ENCODE data around the gene COL5A1.

Gene COL5A1

DNA sequence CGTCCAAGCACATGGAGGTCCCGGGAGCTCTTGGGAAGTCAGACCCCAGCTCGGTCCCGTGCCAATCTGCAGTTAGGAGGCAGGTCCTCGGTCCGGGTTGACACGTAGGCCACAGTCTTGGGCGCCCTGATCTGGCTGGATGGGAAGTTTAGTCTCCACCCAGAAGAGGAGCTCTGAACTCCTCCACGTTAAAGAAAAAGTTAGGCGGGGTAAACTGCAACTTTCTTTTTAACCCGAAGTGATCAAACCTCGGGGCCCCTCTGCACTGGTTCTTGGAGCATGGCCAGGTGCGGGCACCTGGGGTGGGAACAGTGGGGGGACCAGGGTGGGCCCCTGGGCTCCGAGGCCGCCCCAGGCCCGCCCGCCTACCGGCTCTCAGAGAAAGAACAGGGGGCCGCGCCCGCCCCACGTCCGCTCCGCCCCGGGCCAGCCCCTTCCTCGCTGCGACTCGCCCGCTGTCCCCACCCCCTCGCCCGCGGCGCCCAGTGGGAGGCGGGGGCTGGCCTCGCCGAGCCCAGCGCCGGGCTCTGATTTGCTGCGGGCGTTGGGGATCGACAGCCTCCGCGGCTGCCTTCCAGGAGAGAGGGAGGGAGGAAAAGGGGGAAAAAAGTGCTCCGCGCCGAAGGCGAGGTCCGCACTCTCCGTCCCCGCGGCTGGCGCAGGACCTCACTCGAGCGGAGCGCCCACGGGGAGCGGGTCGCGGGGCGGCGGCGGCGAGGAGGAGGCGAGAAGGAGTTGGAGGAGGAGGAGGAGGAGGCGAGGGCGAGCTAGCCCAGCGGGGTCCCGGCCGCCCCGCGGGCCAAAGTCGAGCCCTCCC lies at the start of gene COL5A1:
TSS of gene COL5A1 (plus strand) at position 631 of the 817 bp plus-strand sequence. CDS start 385 bp downstream, outside the sequence.
- peak; percentile 96 for DNase-seq (ENCODE audit: low spot score)

DNA sequence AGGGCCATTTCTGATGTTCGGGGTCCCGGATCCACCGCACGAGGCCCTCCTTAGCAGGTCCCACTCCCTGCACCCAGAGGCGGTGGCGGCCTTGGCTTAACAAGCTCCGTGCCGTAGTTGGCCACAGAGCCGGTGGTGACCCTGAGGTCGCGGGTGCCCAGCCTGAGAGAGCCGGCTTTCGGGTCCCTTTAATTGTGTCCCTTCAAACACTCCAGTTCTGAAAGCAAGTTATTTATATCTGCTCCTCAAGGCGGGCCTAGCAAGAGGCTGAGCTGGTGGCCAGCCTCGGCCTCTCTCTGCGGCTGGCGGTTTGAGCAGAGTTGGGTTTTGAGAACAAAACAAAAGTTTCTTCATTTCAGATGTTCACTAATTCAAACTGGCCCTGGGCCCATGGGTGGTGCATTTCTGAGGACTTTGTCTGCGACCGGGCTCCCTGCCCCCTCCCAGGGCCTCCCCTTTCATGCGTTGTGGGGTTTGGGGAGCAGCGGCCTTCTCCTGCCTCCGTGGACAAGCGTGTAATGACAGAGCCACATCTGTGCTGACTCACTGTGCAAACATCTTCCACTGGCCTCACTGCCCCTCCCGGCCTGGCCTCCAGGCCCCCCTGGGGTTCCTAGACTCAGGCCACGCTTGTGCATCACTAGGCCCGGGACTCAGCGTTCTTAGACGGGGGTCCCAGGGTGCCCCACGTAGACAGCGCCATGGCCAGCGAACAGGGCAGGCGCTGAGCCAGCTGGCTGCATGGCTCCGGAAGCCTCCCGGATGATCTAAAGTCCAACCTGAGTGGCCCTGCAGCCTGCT lies 49.4 kb upstream of the COL5A1 start:
- peak; percentile 90 for DNase-seq (ENCODE audit: low spot score)

DNA sequence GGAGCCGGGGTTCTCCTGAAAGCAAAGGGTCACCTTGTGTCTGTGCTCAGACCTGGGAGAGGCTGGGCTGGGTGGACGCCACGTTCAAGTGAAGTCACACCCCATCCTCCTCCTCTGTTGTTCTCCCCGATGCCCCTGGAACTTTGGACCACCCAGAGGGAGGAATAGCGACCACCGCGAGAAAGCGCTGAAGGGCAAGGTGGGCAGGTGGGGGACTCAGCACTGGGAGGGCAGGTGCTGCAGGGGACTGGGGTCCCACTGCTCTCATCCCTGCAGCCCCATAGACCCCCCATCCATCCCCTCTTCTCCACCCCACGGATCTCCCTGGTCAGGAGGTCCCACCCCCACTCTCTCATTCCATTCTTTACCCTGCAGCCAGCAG lies 48.8 kb upstream of the COL5A1 start:
- no peak for DNase-seq (ENCODE audit: low spot score)

DNA sequence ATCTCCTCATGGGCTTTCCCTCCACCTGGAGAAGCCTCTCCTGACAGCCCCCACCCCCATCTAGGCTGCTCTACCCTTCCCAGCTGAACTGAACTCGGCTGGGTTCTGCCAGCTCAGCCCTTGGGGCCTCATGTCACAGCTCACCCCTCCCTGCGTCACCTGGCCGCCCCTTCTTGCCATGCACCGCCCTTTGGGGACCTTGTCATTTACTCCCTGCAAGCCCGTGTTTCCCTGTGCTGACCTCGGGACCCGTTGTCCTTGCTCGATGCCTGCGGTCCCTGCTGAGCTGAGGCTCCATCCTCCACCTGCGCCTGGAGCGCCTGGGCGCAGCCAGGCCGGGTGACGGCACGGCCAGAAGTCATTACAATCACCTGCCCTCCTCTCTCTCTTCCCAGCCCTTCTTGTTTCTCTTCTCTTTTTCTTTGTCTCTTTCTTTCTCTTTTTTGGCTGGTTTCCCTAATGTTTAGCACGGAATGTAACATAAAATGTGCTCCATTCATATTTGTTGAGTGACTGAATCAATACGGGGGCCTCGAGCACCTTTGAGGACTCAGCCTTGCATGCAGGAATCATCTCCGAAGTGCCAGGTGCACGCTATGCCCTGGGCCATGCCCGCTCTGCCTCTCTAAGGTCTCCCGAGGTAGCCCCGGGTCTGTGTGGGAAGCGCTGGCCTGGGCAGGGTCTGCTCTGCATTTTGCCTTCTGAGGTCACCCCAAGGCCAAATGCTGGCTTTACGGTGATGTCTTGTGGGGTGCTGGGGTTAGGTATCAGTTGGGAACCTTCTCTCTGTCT lies 48.1 kb upstream of the COL5A1 start:
- DNase-seq (ENCODE audit: low spot score) = no peak

DNA sequence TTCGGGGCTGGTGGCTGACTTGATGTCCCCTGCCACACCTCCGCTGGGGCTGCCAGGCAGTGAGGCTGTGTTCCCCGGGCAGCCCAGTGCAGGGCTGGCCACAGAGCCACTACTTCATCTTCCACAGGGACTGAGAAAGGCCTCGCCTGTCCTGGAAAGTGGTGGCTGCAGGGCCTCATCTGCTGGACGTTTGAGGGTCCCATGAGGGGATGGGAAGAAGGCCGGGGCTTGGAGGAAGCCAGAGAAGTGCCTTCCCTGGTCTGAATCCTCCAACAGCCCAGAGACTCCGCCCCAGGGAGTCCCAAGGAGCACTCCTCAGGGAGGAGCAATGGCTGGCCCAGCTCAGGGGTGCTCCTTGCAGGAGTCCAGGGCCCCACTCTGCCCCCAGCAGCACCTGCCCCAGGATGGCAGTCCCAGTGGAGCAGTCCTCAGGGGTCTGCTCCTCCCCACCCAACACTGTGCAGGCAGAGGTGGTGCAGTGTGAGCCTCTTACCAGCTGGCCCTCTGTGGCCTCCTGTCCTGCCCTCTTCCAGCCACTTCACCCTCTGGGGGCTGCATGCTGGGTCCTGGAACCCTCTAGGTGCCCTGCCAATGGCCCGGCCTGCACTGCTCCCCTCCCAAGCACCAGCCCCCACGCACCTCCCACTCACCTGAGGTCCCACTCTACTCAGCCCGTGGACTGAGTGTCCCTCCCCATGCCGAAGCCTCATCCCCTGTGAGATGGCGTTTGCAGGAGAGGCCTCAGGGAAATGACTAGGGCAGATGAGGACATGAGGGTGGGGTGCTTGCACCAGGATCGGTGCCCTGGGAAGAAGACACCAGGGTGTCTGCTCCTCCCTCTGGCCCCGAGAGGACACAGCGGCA lies 47.3 kb upstream of the COL5A1 start:
- DNase-seq (ENCODE audit: low spot score) = no peak

DNA sequence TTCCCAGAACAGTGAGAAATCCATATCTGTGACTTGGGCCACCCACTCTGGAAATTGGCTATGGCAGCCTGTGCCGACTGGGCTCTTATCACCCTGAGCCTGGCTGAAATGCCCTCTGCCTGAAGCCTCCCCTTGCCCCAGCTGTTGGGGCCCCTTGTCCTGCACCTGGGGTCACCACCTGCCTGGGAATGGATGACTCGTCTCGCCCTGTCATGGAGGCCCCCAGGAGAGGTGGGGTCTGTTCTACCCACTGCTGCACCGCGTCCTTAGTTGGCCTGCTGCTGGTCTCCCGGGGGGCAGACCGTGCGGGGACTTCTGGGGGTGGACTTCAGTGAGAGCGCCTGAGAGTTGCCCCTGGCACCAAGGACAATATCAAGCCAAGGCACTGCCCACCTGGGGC lies 46.6 kb upstream of the COL5A1 start:
- DNase-seq (ENCODE audit: low spot score) = no peak

DNA sequence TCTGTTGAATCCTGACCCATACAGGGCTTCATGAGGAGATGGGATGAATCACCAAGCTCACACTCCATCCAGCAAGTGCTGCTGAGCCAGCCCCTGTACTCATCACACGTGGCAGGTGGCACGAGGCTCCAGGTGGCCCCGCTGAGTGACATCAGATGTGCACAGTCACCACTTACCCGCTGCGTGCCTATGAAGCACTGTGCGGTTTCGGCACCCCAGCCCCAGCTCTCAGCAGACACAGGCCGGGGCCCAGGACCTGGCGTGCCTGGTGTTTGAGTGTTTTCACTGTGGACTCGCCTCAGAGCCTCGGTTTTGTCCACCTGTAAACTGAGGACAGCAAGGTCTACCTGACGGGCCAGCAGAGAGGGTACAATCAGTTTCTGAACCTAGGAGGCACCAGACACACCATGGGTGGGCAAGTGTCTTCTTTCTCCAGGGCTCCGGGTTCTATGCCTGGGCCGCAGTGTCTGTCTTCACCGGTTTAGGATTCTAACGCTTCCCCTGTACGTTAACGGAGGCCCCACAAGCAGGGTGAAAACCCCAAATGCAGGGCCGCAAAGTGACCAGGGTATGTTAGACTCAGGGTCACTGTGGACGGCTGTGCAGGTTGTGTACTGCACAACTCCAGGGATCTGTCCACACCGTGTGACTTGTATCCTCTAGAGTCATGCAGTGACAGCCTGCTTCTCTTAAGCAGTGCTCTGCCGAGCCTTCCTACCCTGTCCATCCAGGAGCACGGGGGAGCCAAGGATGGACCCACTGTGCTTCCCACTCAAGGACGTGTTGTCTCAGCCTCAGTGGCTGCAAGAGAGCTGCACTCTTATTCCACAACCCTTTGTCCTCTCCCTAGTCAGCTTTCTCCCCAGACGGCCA lies 44.3 kb upstream of the COL5A1 start:
- no peak for DNase-seq (ENCODE audit: low spot score)

DNA sequence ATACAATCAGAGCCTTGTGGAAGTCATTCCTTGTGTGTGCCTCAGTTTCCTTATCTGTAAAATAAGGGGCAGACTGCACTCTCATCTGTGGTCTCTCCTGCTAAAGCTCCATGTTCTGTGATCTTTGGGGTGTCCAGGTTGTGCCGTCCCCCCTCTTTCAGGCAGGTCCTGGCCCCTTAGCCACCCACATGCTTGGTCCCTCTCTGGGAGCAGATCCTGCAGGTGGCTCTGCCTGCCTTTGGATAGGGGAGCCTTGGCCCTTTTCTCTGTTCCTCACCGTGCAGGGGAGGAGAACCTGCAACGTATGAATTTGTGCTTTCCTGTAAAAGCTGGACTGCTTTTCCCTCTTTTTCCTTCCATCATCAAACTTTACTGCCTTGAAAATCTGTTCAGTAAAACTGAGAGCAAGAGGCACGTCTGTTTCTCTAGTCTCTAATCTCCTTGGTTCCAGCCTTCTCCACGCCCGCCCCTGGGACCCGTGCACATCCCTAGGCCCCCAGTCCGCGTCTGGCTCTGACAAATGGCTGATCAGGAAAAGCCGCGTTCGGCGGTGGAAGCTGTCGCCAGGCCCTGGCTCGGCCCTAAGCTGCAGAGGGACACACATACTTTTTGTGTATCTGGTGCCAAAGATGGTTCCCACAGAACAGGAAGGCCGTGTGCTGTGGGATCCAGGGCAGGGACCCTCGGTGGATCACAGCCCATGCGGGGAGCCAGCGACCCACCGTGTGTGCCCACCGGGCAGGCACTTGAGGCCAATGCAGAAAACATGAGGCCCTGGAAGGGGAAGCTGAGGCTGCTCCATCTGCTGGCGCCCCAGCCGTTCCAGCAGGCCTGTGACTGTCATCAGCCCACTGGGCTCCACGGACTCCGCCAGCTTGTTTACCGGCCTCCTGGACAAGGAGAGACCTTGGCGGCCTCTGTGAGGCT lies 43.4 kb upstream of the COL5A1 start:
- no peak for DNase-seq (ENCODE audit: low spot score)

DNA sequence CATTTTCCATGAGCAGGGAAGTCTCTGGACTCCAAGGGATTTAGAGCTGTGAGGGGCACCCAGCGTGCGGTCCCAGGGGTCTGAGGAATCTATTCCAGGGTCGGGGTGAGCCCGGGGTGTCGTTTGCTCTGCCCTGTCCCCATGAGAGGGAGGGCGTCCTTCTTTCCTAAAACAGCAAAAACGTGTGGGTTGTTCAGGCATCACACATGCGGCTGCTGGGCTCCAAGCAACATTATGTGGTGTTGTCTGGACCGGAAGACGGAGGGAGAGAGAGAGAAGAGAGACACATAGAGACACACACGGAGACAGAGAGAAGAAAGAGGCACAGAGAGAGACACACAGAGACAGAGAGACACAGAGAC lies 42.7 kb upstream of the COL5A1 start:
- no peak for DNase-seq (ENCODE audit: low spot score)

DNA sequence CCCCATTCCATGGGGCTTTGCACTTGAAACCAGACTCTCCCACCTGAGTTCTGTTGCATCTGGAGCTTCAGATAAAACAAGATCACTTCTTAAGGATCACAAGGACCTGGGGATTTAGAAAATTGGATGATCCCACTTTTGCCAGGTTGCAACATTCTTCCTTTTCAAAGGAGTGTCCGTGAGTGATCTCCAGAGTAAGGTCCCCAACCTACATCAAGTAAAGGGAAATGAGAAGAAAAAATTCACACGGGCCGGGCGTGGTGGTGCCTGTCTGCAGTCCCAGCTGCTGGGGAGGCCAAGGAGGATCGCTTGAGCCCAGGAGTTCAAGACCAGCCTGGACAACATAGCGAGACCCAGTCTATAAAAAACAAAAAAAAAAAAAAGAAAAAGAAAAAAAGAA lies 41.2 kb upstream of the COL5A1 start:
- no peak for DNase-seq (ENCODE audit: low spot score)

DNA sequence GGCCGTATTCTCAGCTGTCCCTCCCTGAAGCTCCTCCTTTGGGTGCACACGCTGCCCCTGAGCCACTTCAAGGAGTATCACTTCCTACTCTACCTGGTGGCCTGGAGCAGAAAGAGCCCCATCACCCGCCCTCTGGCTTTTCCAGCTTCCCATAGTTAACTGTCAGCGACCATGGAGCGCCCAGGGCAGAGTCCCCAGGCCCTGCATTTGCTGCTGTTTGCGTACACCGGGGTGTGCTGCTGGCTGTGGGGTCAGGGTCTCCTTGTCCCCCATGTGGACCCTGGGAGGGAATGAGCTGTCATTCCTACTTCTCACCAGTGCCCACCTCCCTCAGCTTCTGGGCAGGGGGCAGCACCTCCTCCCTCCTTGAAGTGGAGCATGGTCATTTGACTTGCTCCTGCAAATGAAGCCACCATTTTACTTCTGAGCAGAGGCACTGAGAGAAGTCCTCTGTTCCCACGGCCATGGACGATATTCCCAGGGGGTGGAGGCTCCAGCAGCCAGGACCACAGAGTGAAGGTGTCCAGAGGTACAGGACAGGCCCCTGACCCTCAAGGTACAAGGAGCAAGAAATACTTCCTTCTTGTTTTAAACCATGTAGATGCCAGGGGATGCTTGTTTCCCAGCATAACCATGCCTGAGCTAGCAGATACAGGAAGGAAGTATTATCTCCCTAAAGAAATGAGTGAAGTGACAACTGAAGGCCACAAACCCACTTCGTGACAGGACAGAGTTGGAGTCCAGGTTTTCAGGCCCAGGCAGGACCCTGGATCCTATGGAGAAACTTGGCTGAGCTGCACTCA lies 40.6 kb upstream of the COL5A1 start:
- no peak for DNase-seq (ENCODE audit: low spot score)

DNA sequence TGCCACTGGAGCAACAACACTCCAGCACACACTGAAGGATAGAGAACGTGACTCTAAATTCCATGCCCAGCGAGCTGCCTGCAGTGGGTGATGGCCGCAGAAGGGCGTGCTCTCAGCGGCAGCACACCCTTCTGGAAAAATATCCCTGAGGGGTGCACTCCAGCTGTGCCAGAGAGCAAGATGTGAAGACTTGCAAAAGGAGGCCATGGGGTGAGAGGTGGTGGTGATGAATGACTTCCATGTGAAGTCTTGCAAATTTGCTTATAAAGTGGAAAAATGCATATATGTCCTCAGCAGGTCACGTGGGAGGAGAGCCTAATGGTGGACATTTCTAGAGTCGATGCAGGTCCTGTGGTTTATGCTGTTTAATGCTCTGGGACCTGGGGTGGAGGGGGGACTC lies 39.8 kb upstream of the COL5A1 start:
- no peak for DNase-seq (ENCODE audit: low spot score)

DNA sequence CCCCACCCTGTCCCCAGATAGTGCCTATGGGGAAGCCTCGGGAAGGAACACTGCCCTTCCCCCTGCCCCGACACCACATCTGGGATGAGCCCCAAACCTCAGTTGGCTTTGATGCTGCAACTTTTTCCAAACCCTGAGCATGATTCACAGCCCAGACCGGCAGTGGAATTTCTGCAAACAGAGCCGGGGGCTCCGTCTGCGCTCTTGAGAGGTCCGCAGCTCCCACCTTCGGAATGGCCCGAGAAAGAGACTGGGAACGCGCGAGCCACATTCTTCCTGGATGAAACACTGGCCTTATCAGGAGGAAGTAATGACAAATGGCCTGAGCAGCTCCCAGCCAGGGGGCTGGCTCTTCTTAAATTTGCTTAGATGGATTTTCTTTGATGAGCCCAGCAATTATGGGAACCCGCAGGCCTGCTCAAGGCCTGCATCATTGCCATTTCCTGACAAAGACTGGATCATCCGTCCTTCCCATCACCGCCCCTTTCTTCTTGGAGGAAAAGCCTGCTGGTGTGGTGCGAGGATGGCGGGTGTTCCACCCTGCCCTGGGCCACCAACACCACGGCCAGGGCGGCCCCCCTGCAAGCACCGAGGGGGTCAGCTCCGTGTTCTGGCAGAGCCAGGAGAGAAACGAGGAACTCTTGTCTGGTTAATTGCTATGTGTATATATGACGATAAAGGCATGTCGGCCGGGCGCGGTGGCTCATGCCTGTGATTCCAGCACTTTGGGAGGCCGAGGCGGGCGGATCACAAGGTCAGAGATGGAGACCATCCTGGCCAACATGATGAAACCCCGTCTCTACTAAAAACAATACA lies 38.8 kb upstream of the COL5A1 start:
- peak; percentile 92 for DNase-seq (ENCODE audit: low spot score)

DNA sequence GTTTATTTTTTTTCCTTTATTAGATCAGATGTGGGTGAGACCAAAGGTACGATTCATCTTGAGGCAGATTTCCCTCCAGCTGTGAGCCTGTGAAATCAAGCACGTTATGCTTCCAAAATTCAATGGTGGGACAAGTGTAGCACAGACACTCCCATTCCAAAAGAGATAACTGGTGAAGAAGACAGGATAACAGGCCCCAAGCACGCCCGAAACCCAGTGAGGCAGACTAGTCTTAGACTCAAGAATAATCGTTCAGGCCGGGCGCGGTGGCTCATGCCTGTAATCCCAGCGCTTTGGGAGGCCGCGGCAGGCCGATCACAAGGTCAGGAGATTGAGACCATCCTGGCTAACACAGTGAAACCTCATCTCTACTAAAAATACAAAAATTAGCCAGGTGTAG lies 36.8 kb upstream of the COL5A1 start:
- DNase-seq (ENCODE audit: low spot score) = no peak

DNA sequence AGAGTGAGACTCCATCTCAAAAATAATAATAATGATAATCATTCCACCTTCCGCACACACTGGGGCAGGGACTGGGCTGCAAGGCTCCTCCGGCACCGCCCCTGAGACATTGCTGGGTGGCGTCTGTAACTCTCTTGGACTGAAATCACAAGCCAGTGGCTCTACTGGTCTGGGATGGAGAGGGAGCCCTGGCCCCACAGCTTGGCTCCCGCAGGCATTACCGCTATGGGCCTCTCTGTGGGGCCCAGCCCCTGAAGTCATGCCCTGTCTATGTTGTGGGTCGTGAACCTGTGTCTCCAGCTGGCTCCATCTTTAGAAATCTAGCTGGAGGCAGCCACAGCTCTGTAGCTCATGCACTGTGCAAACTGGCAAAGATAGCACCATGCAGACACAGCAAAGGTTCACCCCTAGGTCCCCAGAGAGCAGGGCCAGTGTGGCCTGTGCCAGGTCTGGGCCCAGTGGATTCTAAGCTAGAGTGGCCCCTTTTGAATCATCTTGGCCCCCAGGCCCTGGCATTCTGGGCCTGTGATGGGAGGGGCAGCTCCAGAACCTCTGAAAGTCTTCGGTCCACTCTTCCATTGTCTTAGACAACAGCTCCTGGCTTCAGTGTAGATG lies 36.1 kb upstream of the COL5A1 start:
- DNase-seq (ENCODE audit: low spot score) = no peak

DNA sequence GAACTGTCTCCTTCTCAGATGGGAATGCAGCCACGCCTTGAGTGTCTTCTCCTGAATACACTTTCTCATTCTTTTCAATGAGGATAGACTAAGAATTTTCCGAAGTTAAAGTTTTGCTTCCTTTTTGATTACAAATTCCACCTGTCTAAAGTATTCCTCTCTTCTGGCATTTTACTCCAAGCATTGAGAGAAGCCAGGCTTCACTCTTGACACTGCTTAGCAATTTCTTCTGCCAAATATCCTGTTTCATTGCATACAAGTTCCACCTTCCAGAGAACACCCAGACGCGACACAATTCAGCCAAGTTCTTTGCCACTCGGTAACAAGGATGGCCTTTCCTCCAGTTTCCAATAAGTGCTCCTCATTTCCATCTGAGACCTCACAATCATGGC lies 35.6 kb upstream of the COL5A1 start:
- no peak for DNase-seq (ENCODE audit: low spot score)

DNA sequence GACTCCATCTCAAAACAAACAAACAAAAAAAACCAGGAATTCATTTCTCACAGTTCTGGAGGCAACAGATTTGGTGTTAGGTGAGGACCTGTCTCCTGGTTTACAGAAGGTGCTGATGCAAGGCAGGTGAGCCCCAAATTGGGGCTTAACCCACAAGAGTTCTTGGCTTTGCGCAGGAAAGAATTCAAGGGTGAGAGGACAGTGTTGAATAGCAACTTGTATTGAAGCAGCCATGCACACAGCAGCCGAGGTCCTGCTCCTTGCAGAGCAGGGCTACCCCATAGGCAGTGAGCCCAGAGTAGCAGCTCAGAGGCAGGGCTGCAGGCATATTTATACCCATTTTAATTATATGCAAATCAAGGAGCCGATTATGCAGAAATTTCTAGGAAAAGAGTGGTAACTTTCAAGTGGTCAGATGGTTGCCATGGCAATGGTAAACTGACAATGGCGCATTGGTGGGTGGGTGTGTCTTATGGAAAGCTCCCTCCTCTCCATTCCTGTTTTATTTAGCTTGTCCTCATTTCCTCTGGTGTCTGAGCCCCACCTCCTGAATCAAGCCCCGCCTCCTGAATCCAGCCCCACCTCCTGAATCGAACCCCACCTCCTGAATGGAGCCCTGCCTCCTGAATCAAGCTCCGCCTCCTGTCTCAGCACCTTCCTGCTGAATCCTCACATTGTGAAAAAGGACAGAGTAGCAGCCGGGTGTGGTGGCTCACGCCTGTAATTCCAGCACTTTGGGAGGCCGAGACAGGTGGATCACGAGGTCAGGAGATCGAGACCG lies 34.5 kb upstream of the COL5A1 start:
- no peak for DNase-seq (ENCODE audit: low spot score)

Measured in AG08396 (cell line).